A549 (cell line): ENCODE results near the gene UFC1.

Source experiments
- CBX2 ChIP-seq: fragments of 200-600 bp; sonication (generic); IDR thresholded peaks from 2 replicates; pipeline ENCODE4 v1.6.1; 2016; ENCODE audit warnings: low read depth, mild to moderate bottlenecking, borderline replicate concordance
- CBX8 ChIP-seq: fragments of 200-600 bp; sonication (generic); IDR thresholded peaks from 2 replicates; pipeline ENCODE4 v1.6.1; 2016
- CTCF ChIP-seq: fragments of >200 bp; sonication (Bioruptor Twin); formaldehyde crosslinking; IDR thresholded peaks from 3 replicates; pipeline ENCODE4 v1.5.1; 2016
- EP300 ChIP-seq, 2 experiments: fragments of >200 bp; sonication (Bioruptor Twin); formaldehyde crosslinking; IDR thresholded peaks; 2 replicates in 1 of 2; 3 replicates in 1 of 2; pipeline ENCODE4 v1.6.1; 2016 to 2017
- JUN ChIP-seq, 2 experiments: fragments of >200 bp; sonication (Bioruptor Twin); formaldehyde crosslinking; IDR thresholded peaks; 2 replicates in 1 of 2; 3 replicates in 1 of 2; pipeline ENCODE4 v1.6.1; 2016 to 2017
- JUNB ChIP-seq: fragments of >200 bp; sonication (Bioruptor Twin); formaldehyde crosslinking; IDR thresholded peaks from 2 replicates; pipeline ENCODE4 v1.6.1; 2016
- KDM1A ChIP-seq: fragments of 200-600 bp; sonication (generic); IDR thresholded peaks from 2 replicates; pipeline ENCODE4 v1.6.1; 2016; ENCODE audit warnings: low read depth, mild to moderate bottlenecking
- KDM5A ChIP-seq: fragments of 200-600 bp; sonication (generic); IDR thresholded peaks from 2 replicates; pipeline ENCODE4 v1.6.1; 2016; ENCODE audit warnings: antibody characterized with exemption, mild to moderate bottlenecking
- MAX ChIP-seq: IDR thresholded peaks from 2 replicates; pipeline ENCODE4 v1.6.1; 2012
- POLR2A ChIP-seq: IDR thresholded peaks from 2 replicates; pipeline ENCODE4 v1.6.1; 2012; ENCODE audit warnings: mild to moderate bottlenecking, low read length
- RAD21 ChIP-seq, 2 experiments: fragments of >200 bp in 1 of 2; sonication (Bioruptor Twin) in 1 of 2; formaldehyde crosslinking in 1 of 2; IDR thresholded peaks in 1 of 2; conservative IDR thresholded peaks in 1 of 2; 2 replicates in 1 of 2; 3 replicates in 1 of 2; pipeline ENCODE4 v1.6.1; 2012 to 2018; ENCODE audit warnings: inconsistent platforms in 1 of 2
- REST ChIP-seq: fragments of 200-600 bp; sonication (generic); IDR thresholded peaks from 2 replicates; pipeline ENCODE4 v1.6.1; 2016; ENCODE audit warnings: antibody characterized with exemption, mild to moderate bottlenecking, moderate library complexity
- ZFP36 ChIP-seq: fragments of 450-650 bp; IDR thresholded peaks from 2 replicates; pipeline ENCODE4 v1.6.1; 2014; ENCODE audit warnings: borderline replicate concordance; ENCODE audit not compliant: partially characterized antibody
- TF ChIP-seq, protein P1 (sequence below): IDR thresholded peaks from 2 replicates; pipeline ENCODE4 v1.6.1; 2012; ENCODE audit warnings: low read depth, borderline replicate concordance

DNA sequence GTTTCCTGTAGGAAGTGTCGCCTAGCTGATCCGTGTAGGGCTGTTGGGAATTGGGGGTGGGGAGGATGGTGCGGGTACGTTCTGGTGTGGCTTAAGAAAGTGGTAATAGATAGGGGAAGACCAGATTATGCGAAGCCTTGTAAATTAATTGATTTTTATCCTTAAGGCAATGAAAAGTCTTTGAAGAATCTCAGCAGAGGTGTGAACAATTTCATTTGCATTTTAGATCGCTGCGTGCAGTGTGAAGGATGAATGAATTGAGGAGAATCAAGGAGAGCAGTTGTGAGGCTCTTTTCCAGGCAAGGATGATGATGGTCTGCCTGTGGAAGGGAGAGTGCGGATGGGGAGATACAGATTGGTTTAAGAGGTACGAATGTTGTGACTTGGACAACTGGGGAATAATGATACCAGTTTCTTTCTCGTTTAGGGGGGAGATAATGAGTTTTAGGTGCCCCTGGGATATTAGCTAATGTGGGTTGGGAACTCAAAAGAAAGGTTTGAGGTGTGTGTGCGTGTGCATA, 20.5 kb upstream of the UFC1 start:
- TF ChIP-seq CTCF, result no peak
- no peak for TF ChIP-seq EP300 (IDR thresholded peaks at IDR 0.05)
- TF ChIP-seq CBX2, result no peak
- TF ChIP-seq CBX8, result no peak
- no peak for TF ChIP-seq MAX
- no peak for TF ChIP-seq POLR2A
- TF ChIP-seq JUNB, result no peak
- TF ChIP-seq ZFP36, result no peak
- TF ChIP-seq KDM5A, result no peak
- TF ChIP-seq, protein P1, sequence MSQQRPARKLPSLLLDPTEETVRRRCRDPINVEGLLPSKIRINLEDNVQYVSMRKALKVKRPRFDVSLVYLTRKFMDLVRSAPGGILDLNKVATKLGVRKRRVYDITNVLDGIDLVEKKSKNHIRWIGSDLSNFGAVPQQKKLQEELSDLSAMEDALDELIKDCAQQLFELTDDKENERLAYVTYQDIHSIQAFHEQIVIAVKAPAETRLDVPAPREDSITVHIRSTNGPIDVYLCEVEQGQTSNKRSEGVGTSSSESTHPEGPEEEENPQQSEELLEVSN, result no peak
- no peak for TF ChIP-seq RAD21 (conservative IDR thresholded peaks at IDR 0.05 in 1 of 2, IDR thresholded peaks at IDR 0.05 in 1 of 2)
- TF ChIP-seq JUN (IDR thresholded peaks at IDR 0.05), result no peak; a peak in 1 of 5 replicates
- TF ChIP-seq REST, result no peak
- TF ChIP-seq KDM1A, result no peak
